ENCODE measurements around the gene MITF. TPM values are rescaled to one million over a fixed set of nuclear protein-coding genes. Genes with fewer than 3 reads are reported as not detected.

MITF gene
- total and polyA plus RNA-seq, 2 of the 4 experiments (the other 2 are of a cell fraction): 6.5 to 16.7 TPM

- Histone ChIP-seq H3K79me1 (ENCODE audit: low read depth in 1 of 2, low read length in 2 of 2) (no peaks in the 10 kb centered on the region), H2AK9ac (replicated peaks; ENCODE audit: low read depth, low read length, poor library complexity) (no peak overlapping the region), H3K4me2 (ENCODE audit: low read depth, low read length) (no peak overlapping the region), H2BK5ac (ENCODE audit: low read depth, low read length, poor library complexity, severe bottlenecking) (no peak overlapping the region), H3K36me3 (ENCODE audit: control insufficient read depth, insufficient read depth, low read length) (no peaks in the 10 kb centered on the region), H4K91ac (ENCODE audit: insufficient read depth, low read depth, low read length) (no peak overlapping the region), H2BK120ac (ENCODE audit: low read depth, low read length) (no peak overlapping the region), H4K8ac (ENCODE audit: low read depth in 2 of 2, low read length in 2 of 2) (no peak overlapping the region), H4K5ac (ENCODE audit: low read depth, low read length) (no peak overlapping the region), H3K9me3 (ENCODE audit: control insufficient read depth, insufficient read depth, low read length) (no peaks in the 10 kb centered on the region), H3K4ac (ENCODE audit: low read depth, low read length) (no peak overlapping the region), H3K9me1 (ENCODE audit: insufficient read depth, low read length) (no peaks in the 10 kb centered on the region), H3K4me3 (ENCODE audit: insufficient read depth, low read depth, low read length) (no peak overlapping the region), H2AK5ac (ENCODE audit: low read depth, low read length) (no peak overlapping the region), H4K20me1 (ENCODE audit: insufficient read depth, low read length) (no peaks in the 10 kb centered on the region), H3K56ac (ENCODE audit: extremely low read depth, insufficient read depth, low read length) (no peak overlapping the region), H3K9ac (ENCODE audit: low read depth, low read length) (no peak overlapping the region), H3K4me1 (ENCODE audit: control insufficient read depth, insufficient read depth, low read length) (peaks cover 2% of the 10 kb centered on the region; the same call in 1 of the 2 replicates), H2BK15ac (ENCODE audit: low read depth, low read length) (no peak overlapping the region), H2BK20ac (ENCODE audit: low read depth, low read length) (no peak overlapping the region), H3K23ac (ENCODE audit: low read depth, low read length) (no peak overlapping the region), H3K18ac (ENCODE audit: low read depth, low read length) (no peak overlapping the region), H3K27me3 (ENCODE audit: control insufficient read depth, insufficient read depth, low read length) (no peaks in the 10 kb centered on the region), H3K14ac (replicated peaks; ENCODE audit: low read depth, low read length) (no peak overlapping the region), H2AFZ (replicated peaks; ENCODE audit: low read length, poor library complexity) (no peak overlapping the region), H3K27ac (ENCODE audit: insufficient read depth, low read length) (no peak overlapping the region)
- POLR2A ChIA-PET (ENCODE audit: unreplicated experiment): no interaction called here
- dilution Hi-C loops (cut with HindIII; ENCODE audit: low sequenced_read_pairs, unreplicated experiment) (no loop called here), intact Hi-C loops (cut with micrococcal nuclease) (no loop called here), in situ Hi-C loops (cut with MboI; ENCODE audit: low sequenced_read_pairs) (no loop called here)
- no CpG with 5 or more reads among the region's 4 CpGs for WGBS, 2 experiments (ENCODE audit: extremely low coverage in 2 of 2, insufficient read length in 1 of 2)
- CTCF ChIA-PET: interaction anchor here (1.2 kb wide), 1 partner anchor 37 kb away, joined by 3 read pairs; no protein-coding TSS in a partner anchor
- TF ChIP-seq NFE2L2 (IDR thresholded peaks at IDR 0.05; ENCODE audit: low read depth, low read length) (no peak), MAFK (IDR thresholded peaks at IDR 0.05; ENCODE audit: low read depth, low read length) (no peak), MXI1 (IDR thresholded peaks at IDR 0.05; ENCODE audit: borderline replicate concordance, low read depth, low read length) (no peak), FOS (IDR thresholded peaks at IDR 0.05; ENCODE audit: low read depth, low read length) (no peak), CTCF (conservative IDR thresholded peaks at IDR 0.05; ENCODE audit: low read depth, low read length) (no peak)
- BruUV-seq (replicated peaks): no TSS peak
- ATAC-seq (ENCODE audit: low read depth): no peak
- no peak for DNase-seq
Measured at GRCh38 chr3:69712933-69713332, 26.3 kb upstream of the MITF start.

Measured in IMR-90 (cell line).